ENCODE data around the gene MAP3K13. TPM values are rescaled to one million over a fixed set of nuclear protein-coding genes. Genes with fewer than 3 reads are reported as not detected.

MAP3K13 gene
- total and polyA plus RNA-seq, 10 of the 15 experiments (the other 5 are each of a cell fraction or from before 2014, with no cell fraction given), result 10.5 to 70.8 (median 26.8) TPM

GRCh38 chr3:185356499-185356898 lies 6.4 kb upstream of the MAP3K13 start:
- TF ChIP-seq ZSCAN29 (IDR thresholded peaks at IDR 0.05), result no peak
- TF ChIP-seq HDGF (IDR thresholded peaks at IDR 0.05), result no peak
- TF ChIP-seq CEBPZ (IDR thresholded peaks at IDR 0.05; ENCODE audit: low read depth, low read length), result no peak
- no peak for TF ChIP-seq KLF5 (IDR thresholded peaks at IDR 0.05; ENCODE audit: partially characterized antibody)
- no peak for TF ChIP-seq ZNF622 (IDR thresholded peaks at IDR 0.05)
- no peak for TF ChIP-seq NFYA (IDR thresholded peaks at IDR 0.05; ENCODE audit: borderline replicate concordance, low read depth, low read length)
- TF ChIP-seq ELK1 (IDR thresholded peaks at IDR 0.05; ENCODE audit: low read depth, low read length), result no peak
- TF ChIP-seq IRF3 (IDR thresholded peaks at IDR 0.05), result no peak
- TF ChIP-seq NR2F1 (conservative IDR thresholded peaks at IDR 0.05), result no peak
- no peak overlapping the region for H2AFZ ChIP-seq (ENCODE audit: control insufficient read depth, low read depth, low read length)
- H3K9me3 ChIP-seq (replicated peaks; ENCODE audit: control insufficient read depth, insufficient read depth, low read length), result no peaks in the 10 kb centered on the region
- DNase-seq (ENCODE audit: low read depth, low spot score) (no peak), FAIRE-seq (no peak), ATAC-seq (no peak)
- no peak overlapping the region for H3K9ac ChIP-seq (ENCODE audit: control insufficient read depth, insufficient read depth, low read length)
- no peak overlapping the region for H3K27ac ChIP-seq (ENCODE audit: control insufficient read depth, insufficient read depth)
- H3K4me3 ChIP-seq, result no peak overlapping the region
- in situ Hi-C loops (cut with MboI) (no loop called here), intact Hi-C loops (cut with micrococcal nuclease; ENCODE audit: unreplicated experiment) (no loop called here)
- BruUV-seq (replicated peaks), result no TSS peak
- H3K36me3 ChIP-seq (ENCODE audit: control insufficient read depth in 2 of 2, insufficient read depth in 2 of 2, low read length in 1 of 2), result no peaks in the 10 kb centered on the region
- no peaks in the 10 kb centered on the region for H3K27me3 ChIP-seq (replicated peaks in 1 of 2; ENCODE audit: control insufficient read depth in 2 of 2, insufficient read depth in 2 of 2, low read length in 1 of 2)
- no peaks in the 10 kb centered on the region for H4K20me1 ChIP-seq (ENCODE audit: control insufficient read depth, insufficient read depth)
- ChIA-PET CTCF (interaction anchor here (2.5 kb wide), 1 partner anchor 203 kb away, joined by 6 read pairs; no protein-coding TSS in a partner anchor), RAD21 (ENCODE audit: unreplicated experiment) (interaction anchor here (1.5 kb wide), 1 partner anchor 204 kb away, joined by 4 read pairs; no protein-coding TSS in a partner anchor), SMC1A (ENCODE audit: uncharacterized antibody, unreplicated experiment) (interaction anchor here (1.0 to 1.3 kb wide), 2 partner anchors 9 kb away, joined by 3 to 5 read pairs; no protein-coding TSS in a partner anchor), POLR2A (interaction anchor here (0.6 kb wide), 2 partner anchors 30 to 173 kb away, joined by 3 read pairs; no protein-coding TSS in a partner anchor)
- WGBS (ENCODE audit: insufficient coverage, insufficient replicate concordance, low lambda C conversion rate, missing lambda C conversion rate), result 77% methylated on average over 5 of the region's 5 CpGs
- H3K4me1 ChIP-seq (ENCODE audit: control insufficient read depth, insufficient read depth, low read length), result no peaks in the 10 kb centered on the region
- no peaks in the 10 kb centered on the region for H3K79me2 ChIP-seq (ENCODE audit: control insufficient read depth, insufficient read depth, low read length)
- no peak overlapping the region for H3K4me2 ChIP-seq (ENCODE audit: control insufficient read depth, insufficient read depth)

Data from GM12878 (cell line).